GM18873 (cell line): Measurements from ENCODE around the gene LIME1.

Experiments
- ATAC-seq: cut with Tn5 transposase; IDR thresholded peaks from one replicate; pipeline ENCODE4 v1.9.1; 2021; ENCODE audit warnings: mild to moderate bottlenecking, moderate library complexity, moderate number of reproducible peaks; ENCODE audit not compliant: unreplicated experiment, low FRiP score

The LIME1 gene

GRCh38 chr20:63747622-63748069 lies 11.2 kb downstream of the LIME1 start:
- no peak for ATAC-seq

GRCh38 chr20:63748070-63748933 lies 11.8 kb downstream of the LIME1 start:
- ATAC-seq = no peak

DNA sequence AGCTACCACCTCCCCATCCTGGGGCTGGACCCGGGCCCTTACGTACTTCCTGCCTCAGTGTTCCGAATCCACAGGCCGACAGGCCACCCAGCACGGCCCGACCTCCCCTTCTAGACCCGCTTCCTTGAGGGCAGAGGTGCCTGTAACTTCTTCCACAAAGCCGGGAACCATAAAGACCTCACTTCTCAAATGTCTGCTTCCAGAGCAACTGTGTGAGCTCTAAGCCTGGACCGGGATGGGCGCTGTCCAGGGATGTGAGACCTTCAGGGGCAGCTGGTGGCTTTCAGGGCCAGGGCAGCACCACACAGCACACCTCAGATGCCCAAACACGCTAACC lies 12.4 kb downstream of the LIME1 start:
- no peak for ATAC-seq

GRCh38 chr20:63749597-63750508 lies 13.4 kb downstream of the LIME1 start:
- no peak for ATAC-seq

GRCh38 chr20:63750807-63751470 lies 14.5 kb downstream of the LIME1 start:
- no peak for ATAC-seq

DNA sequence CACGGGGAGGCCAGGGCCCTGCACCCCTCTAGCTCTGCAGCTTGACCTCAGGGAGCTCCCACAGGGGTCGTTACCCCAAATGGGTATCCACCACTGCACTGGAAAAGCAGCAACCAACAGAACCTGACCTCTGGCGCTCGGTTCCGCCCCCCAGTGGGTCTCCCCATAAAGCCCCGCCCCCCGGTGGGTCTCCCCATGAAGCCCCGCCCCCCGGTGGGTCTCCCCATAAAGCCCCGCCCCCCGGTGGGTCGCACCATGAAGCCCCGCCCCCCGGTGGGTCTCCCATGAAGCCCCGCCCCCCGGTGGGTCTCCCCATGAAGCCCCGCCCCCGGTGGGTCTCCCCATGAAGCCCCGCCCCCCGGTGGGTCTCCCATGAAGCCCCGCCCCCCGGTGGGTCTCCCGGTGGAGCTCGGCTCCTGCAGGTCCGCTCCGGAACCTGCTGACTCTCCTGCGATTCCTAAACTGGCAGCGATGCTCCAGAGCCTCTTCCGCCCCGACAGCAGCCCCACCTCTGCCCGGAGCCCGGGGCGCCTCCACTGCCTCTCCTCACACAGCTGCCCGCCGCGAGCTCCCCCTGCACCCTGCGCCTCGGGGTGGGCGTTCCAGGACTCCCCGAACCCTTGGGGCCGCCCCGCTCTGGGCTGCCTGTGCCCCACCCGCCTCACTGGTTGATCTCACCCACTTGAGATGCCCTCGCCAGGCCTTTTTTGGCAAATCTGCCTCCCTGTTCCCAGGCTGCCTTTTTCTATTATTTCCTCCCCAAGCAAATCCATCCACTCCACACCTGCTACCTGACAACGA lies 15.2 kb downstream of the LIME1 start:
- no peak for ATAC-seq

- ATAC-seq = no peak
Observed at GRCh38 chr20:63752411-63753101, 16.1 kb downstream of the LIME1 start.

DNA sequence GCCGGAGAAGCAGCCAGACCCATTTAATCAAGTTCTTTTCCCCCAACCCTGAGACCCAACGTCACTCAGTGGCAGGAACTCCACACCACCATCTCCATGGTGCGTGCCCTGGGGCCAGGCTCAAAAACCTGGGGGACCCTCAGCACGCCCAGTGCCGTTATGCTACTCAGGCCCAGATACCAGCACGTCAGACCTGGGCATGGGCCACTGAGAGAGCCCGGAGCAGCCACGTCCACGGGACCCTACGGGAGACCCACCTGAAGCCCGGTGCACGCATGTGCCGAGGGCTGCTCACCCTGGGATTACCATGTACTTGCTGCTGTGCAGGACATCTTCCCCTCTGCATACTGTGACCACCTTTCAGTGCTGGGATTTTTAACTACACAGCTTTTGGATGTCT lies 16.9 kb downstream of the LIME1 start:
- no peak for ATAC-seq

DNA sequence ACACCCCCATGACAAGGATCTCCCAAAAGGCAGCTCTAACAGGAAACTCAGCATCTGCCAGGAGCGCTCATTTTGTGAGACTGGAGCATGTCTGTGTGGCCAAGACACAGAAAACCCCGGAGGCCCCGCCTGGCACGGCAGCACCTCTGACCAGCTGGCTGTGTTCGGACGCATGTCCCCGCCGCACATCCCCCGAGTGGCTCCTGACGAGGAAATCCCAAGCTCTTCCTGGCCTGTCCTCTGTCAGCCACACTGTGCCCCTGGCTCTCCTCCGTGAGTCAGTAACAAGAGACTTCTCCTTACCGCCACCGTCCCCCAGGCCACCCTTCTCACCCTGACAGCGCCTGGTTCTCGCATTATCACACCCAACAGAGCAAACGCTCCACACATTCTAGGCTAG lies 17.5 kb downstream of the LIME1 start:
- ATAC-seq = no peak

DNA sequence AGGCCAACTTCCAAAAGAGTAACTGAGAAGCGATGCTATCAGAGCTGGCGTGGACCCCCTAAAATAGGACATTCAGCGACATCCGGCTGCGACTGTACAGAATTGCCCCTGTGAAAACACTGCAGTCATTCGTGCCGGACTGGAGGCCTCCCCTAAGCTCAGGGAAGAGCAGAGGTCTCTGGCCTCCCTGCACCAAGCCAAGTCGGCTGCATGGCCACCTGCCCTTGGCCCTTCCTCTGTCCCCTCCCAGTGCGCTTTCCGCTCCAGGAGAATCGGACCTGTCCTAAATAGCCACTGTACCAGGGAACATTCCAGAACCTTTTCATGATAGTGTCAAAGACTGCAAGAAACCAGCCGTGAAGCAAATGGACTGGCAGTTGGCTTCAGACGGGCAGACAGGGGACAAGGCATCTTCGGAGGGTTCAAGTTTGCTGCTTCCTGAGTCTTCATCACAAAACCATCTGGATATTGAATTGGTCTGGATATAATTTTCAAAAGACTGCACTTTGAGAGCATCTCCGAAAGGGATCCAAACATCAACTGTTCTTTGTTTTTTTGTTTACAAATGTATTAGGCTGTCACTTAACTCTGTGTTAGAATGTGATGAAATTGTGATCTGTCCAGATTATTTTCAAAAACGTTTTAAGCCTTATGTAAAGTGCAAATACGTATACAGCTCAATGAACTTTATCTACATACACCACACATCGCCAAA lies 19.6 kb downstream of the LIME1 start:
- no peak for ATAC-seq

DNA sequence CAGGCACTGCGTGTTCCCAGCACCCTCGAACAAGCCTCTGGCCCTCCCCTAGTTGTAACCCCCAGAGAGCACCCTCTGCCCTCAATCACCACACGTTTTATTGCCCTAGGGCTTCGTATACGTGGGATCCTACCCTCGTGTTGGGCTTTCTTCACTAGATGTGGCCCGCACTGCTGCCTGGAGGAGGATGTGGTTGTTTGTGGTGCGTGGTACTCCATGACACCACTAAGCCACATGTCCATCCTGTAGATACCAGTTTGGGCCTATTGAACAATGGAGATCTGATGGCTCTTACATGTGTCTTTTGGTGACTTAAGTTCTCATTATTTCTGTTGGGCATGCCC lies 20.2 kb downstream of the LIME1 start:
- no peak for ATAC-seq

- ATAC-seq = no peak
Observed at GRCh38 chr20:63758152-63758551, 21.7 kb downstream of the LIME1 start.

DNA sequence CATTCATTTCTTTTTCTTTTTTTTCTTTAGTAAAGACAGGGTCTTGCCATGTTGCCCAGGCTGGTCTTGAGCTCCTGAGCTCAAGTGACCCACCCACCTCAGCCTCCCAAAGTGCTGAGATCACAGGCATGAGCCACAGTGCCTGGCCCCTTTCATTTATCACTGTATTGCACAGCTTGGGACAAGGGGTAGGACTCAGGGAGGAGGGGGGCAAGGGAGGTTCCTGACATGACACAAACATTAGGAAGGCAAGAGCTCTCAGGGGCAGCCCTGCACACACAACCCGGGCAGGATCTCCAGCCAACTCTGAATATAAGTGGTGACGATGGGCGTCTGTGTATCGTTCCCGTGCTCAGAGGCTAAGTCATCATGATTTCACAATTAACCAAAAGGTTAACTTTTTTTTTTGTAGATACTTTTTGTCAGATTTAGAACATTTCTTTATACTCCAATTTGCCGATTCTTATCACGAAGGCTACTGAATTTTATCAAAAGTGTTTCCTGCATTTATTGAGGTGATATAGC lies 23.0 kb downstream of the LIME1 start:
- ATAC-seq = no peak

- no peak for ATAC-seq
Observed at GRCh38 chr20:63765082-63765873, 28.8 kb downstream of the LIME1 start.

DNA sequence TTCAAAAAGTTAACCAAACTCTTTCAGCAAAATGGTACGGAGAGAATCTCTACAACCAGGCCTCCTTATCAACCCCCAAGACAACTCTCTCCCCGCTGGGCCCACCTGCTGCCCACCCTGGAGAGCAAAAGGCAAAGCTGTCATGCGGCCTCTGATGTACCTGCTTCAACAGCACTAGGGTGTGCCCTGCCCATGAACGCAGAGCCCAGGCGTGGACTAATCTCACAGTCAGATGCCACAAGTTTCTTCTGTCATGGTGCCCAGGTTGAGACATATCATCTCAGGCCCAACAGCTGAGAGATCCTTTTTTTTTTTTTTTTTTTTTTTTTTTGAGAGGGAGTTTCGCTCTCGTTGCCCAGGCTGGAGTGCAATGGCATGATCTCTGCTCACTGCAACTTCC lies 29.4 kb downstream of the LIME1 start:
- ATAC-seq = no peak

DNA sequence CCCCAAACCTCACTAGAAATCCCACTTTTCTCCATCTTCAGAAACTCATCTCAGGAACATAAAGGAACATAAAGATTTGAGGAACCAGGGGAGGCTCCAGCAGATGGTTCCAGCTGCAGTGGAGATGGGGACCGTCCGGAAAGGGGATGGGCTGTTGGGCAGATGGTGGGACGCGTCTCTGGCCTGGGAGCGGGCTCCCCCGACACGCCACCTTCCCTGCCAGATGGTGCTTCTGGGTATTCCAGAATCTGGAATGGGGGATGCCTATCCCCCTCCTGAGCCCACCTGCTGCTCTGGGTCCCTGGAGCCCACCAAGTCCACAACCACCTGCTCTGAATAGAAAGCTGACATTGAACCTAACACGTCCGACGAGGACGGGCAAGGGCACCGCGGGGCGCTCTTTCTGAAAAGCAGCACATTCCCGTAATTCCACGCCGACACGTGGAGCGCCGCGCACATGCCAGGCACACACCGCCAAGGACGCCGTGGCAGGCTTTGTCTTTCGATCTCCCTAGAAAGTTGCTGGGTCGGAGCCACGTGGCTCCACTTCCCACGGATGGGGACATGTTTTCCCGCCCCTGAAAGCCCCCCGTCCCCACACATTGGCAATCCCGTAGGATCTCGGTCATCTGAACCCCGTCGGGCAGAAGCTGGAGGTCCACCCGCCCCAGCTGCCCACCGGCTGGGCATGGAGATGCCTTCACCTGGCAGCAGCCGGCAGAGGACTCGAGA lies 30.4 kb downstream of the LIME1 start:
- no peak for ATAC-seq

DNA sequence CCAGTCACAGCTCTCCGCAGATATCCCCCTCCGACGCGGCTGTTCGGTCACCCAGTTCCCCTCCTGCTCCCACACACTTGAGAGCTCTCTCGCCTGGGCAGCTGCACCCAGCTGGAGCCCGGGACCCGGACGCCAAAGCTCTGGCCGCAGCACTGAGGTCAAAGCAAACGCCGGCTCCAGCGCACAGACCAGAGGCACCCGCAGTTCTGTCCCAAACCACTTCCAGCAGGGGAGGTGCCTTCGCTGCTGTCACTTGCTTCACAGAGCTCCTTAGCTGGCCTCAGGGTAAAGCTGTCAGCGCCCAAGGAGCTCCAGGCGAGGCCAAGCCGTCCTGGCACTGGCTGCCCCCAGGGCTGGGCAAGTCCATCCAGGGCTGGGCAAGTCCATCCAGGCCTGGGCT lies 31.0 kb downstream of the LIME1 start:
- ATAC-seq = no peak
